ENCODE measurements around the gene LRMDA.

DNA sequence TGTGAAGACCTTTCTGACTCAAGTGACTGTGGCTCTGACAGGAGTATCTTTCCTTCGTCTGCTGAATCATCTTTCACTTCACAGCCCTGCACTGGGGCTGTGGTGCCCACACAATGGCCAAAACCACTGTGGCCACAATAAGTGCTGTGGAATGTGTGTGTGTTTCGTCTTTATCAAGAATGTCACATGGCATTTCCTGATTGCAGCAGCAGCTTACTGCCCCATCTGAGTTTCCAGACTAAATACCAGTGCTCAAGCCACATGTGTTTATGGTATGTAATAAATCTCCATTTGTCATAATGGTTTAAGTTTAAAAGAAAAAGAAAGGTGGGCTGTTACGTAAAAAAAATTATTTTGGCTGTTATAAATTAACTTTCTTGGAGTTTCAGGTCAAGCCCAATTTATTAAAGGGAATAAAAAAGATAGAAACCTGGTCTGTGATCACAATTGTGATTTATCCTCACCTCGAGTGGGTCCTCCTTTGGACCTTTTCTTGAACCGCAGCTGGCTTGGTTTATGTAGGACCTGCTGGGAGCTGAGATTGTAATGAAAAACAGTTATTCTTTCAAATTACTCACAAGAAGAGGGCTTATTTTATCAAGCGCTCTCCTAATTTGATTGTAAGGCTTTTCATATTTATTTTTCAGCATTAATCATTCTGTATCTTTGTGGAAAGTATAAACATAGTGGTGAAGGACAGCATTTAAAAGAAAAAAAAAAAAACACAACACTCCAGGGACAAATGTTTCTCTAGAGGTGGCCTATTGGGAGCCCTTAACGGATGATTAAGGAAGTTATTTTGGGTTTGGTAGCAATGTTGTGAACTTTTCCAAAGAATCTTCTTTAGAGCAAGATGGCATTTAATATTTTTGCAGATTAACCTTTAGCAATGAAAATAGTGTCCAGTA is 116.2 kb downstream of the LRMDA start:
- TF ChIP-seq, protein P1, sequence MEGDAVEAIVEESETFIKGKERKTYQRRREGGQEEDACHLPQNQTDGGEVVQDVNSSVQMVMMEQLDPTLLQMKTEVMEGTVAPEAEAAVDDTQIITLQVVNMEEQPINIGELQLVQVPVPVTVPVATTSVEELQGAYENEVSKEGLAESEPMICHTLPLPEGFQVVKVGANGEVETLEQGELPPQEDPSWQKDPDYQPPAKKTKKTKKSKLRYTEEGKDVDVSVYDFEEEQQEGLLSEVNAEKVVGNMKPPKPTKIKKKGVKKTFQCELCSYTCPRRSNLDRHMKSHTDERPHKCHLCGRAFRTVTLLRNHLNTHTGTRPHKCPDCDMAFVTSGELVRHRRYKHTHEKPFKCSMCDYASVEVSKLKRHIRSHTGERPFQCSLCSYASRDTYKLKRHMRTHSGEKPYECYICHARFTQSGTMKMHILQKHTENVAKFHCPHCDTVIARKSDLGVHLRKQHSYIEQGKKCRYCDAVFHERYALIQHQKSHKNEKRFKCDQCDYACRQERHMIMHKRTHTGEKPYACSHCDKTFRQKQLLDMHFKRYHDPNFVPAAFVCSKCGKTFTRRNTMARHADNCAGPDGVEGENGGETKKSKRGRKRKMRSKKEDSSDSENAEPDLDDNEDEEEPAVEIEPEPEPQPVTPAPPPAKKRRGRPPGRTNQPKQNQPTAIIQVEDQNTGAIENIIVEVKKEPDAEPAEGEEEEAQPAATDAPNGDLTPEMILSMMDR (IDR thresholded peaks at IDR 0.05), result no peak
- TF ChIP-seq POLR2A (IDR thresholded peaks at IDR 0.05) (no peak), POLR2AphosphoS5 (IDR thresholded peaks at IDR 0.05) (no peak)
